K562 (cell line): Measurements from ENCODE around the gene CRYBA4. TPM values are rescaled to one million over a fixed set of nuclear protein-coding genes. Genes with fewer than 3 reads are reported as not detected.

Source experiments
- ATAC-seq: fragments of 200-7000 bp; cut with Tn5 transposase; 3 replicates; pipeline ENCODE4 v1.9.1; 2020; ENCODE audit warnings: moderate library complexity
- BruUV-seq: library from RNA; stranded (reverse); fragments of 400-500 nt; replicated peaks from 2 replicates; lab custom pipeline; 2021; lab: Mats Ljungman, UMichigan
- CTCF ChIA-PET: fragments of 300-600 bp; formaldehyde crosslinking; extraction: SDS; loops from one replicate; lab custom pipeline; 2021; ENCODE audit warnings: low intra/inter-chr PET ratio; lab: Yijun Ruan, JAX
- POLR2A ChIA-PET: fragments of 300-600, 350-650 bp; sonication (Branson Sonifier 250); formaldehyde crosslinking; extraction: SDS; loops from one replicate; lab custom pipeline; 2021; ENCODE audit warnings: antibody characterized with exemption, inconsistent platforms; lab: Yijun Ruan, JAX
- DNase-seq, 4 experiments: peaks; one replicate each; pipeline versions ENCODE4 v3.0.0 to v3.0.0-alpha.2; 2011 to 2018; ENCODE audit warnings: low spot score in 3 of 4, mixed read lengths in 3 of 4; ENCODE audit errors: extremely low read depth in 1 of 4
- FAIRE-seq: peaks from 2 replicates; lab custom pipeline; 2011; peaks lifted over from hg19 to GRCh38; lab: Jason Lieb, UNC
- H2AFZ ChIP-seq: 2 replicates; pipeline ENCODE4 v1.6.0; 2011; ENCODE audit warnings: low read depth, low read length, control low read depth, inconsistent platforms
- H3K27ac ChIP-seq: fragments of 200-600 bp; 3 replicates; pipeline ENCODE4 v1.8.0; 2011; ENCODE audit warnings: low read depth, mild to moderate bottlenecking, control low read depth, inconsistent platforms, low read length, moderate library complexity, mixed read lengths; ENCODE audit errors: extremely low read depth
- H3K27me3 ChIP-seq, 2 experiments: fragments of 300-600 bp in 1 of 2; 2 replicates in 1 of 2; 3 replicates in 1 of 2; pipeline versions ENCODE4 v1.6.0 to v1.8.0; 2011; ENCODE audit warnings: inconsistent platforms in 2 of 2, low read length in 2 of 2, mild to moderate bottlenecking in 1 of 2, mixed read lengths in 1 of 2, moderate library complexity in 1 of 2; ENCODE audit not compliant: control insufficient read depth in 2 of 2, insufficient read depth in 2 of 2
- H3K36me3 ChIP-seq: fragments of 300-600 bp; 3 replicates; pipeline ENCODE4 v1.8.0; 2011; ENCODE audit warnings: mild to moderate bottlenecking, low read length, inconsistent platforms; ENCODE audit not compliant: control insufficient read depth, insufficient read depth
- H3K4me1 ChIP-seq, 2 experiments: fragments of 200-600 bp in 1 of 2; replicated peaks in 1 of 2; 2 replicates in 1 of 2; 3 replicates in 1 of 2; pipeline versions ENCODE4 v1.5.1 to v1.8.0; 2011; ENCODE audit warnings: inconsistent platforms in 2 of 2, low read length in 2 of 2, mild to moderate bottlenecking in 1 of 2, mixed read lengths in 1 of 2, moderate library complexity in 1 of 2; ENCODE audit not compliant: control insufficient read depth in 2 of 2, insufficient read depth in 2 of 2
- H3K4me2 ChIP-seq: 2 replicates; pipeline ENCODE4 v1.6.1; 2011; ENCODE audit warnings: low read length, control low read depth, inconsistent platforms, mixed read lengths; ENCODE audit not compliant: insufficient read depth
- H3K4me3 ChIP-seq: fragments of 200-600 bp; sonication (generic), shearing (Covaris generic); 2 replicates; pipeline ENCODE4 v1.5.1; 2016; ENCODE audit warnings: control low read depth, inconsistent platforms
- H3K79me2 ChIP-seq: fragments of 200-600 bp; 3 replicates; pipeline ENCODE4 v1.8.0; 2011; ENCODE audit warnings: low read length, inconsistent platforms; ENCODE audit not compliant: control insufficient read depth, insufficient read depth
- H3K9ac ChIP-seq, 2 experiments: 2 replicates each; pipeline versions ENCODE4 v1.6.0 to v1.6.1; 2011; ENCODE audit warnings: low read depth in 2 of 2, low read length in 2 of 2, control low read depth in 1 of 2, inconsistent platforms in 1 of 2, mild to moderate bottlenecking in 1 of 2, mixed read lengths in 1 of 2; ENCODE audit not compliant: insufficient read depth in 1 of 2
- H3K9me1 ChIP-seq: one replicate; pipeline ENCODE4 v1.6.0; 2011; ENCODE audit warnings: inconsistent platforms, mild to moderate bottlenecking, low read length, moderate library complexity; ENCODE audit not compliant: control insufficient read depth, insufficient read depth
- H3K9me3 ChIP-seq: replicated peaks from 2 replicates; pipeline ENCODE4 v1.5.1; 2011; ENCODE audit warnings: low read depth, low read length, inconsistent platforms; ENCODE audit not compliant: control insufficient read depth, insufficient read depth
- H4K20me1 ChIP-seq: replicated peaks from 2 replicates; pipeline ENCODE4 v1.6.1; 2011; ENCODE audit warnings: low read length, inconsistent platforms, mixed read lengths; ENCODE audit not compliant: control insufficient read depth, insufficient read depth
- ARID1B ChIP-seq: fragments of 450-650 bp; IDR thresholded peaks from 2 replicates; pipeline ENCODE4 v1.6.1; 2016; ENCODE audit warnings: antibody characterized with exemption, mild to moderate bottlenecking, inconsistent platforms
- CBFA2T3 ChIP-seq: fragments of 450-650 bp; IDR thresholded peaks from 2 replicates; pipeline ENCODE4 v1.6.1; 2017
- CREM ChIP-seq: IDR thresholded peaks from 2 replicates; pipeline ENCODE4 v1.6.1; 2014; ENCODE audit warnings: antibody characterized with exemption, low read depth
- REST ChIP-seq, 2 experiments: fragments of 450-650 bp; formaldehyde crosslinking in 1 of 2; IDR thresholded peaks; 2 replicates each; pipeline versions ENCODE4 v1.4.0 to v1.6.1; 2014 to 2020; ENCODE audit warnings: mild to moderate bottlenecking in 2 of 2, borderline replicate concordance in 1 of 2, low read depth in 1 of 2
- TEAD4 ChIP-seq, 2 experiments: sonication (generic) in 1 of 2; formaldehyde crosslinking in 1 of 2; IDR thresholded peaks; 2 replicates each; pipeline versions ENCODE4 v1.6.1 to v1.8.0; 2012 to 2022; ENCODE audit warnings: borderline replicate concordance in 1 of 2, inconsistent platforms in 1 of 2, low read length in 1 of 2, mild to moderate bottlenecking in 1 of 2, missing genetic modification reagents in 1 of 2
- VEZF1 ChIP-seq: fragments of 200-800 bp; sonication (Bioruptor generic); IDR thresholded peaks from 2 replicates; pipeline ENCODE4 v1.6.1; 2017; ENCODE audit warnings: missing genetic modification characterization, missing compliant biosample characterization
- WGBS: fragments of 100-300 bp; shearing (Covaris generic); methylation state at CpG from one replicate; pipeline ENCODE4 v1.1.6; 2016; ENCODE audit warnings: low coverage, mixed read lengths; ENCODE audit not compliant: insufficient coverage; ENCODE audit errors: missing lambda C conversion rate; 5-methylcytosine and 5-hydroxymethylcytosine counted together
- in situ Hi-C: fragments of 300-500 bp; cut with MboI; formaldehyde crosslinking; loops from 4 replicates; pipeline ENCODE4 v1.15.0; 2018; ENCODE audit warnings: inconsistent platforms, mixed read lengths
- intact Hi-C: fragments of 100-400 bp; cut with micrococcal nuclease; formaldehyde crosslinking; loops from 2 replicates; pipeline ENCODE4 v1.14.2; 2022
- polyA plus RNA-seq, 8 experiments: library from polyadenylated mRNA; depleted of rRNA in 4 of 8; stranded (reverse) in 5 of 8; unstranded in 3 of 8; fragments of >200 nt; fragmentation: Nextera tagmentation in 2 of 8; fragmentation: Illumina TruSeq in 1 of 8; extraction: Ambion mirVana in 2 of 8; extraction: Trizol in 1 of 8; gene quantifications; 2 replicates each; pipeline versions ENCODE4 v1.2.1 to v1.2.3, GENCODE V29; 2011 to 2014; ENCODE audit warnings: inconsistent platforms in 1 of 8, missing spikeins in 1 of 8
- total RNA-seq, 7 experiments: library from RNA; depleted of rRNA in 6 of 7; stranded (reverse); fragments of >200 nt in 6 of 7; fragmentation: Illumina TruSeq in 2 of 7; extraction: Trizol in 2 of 7; gene quantifications; 2 replicates each; pipeline versions ENCODE4 v1.2.1 to v1.2.3, GENCODE V29; 2011 to 2021; ENCODE audit warnings: low replicate concordance in 1 of 7

Gene CRYBA4
- total and polyA plus RNA-seq, 9 of the 15 experiments (the other 6 are each of a cell fraction or from before 2014, with no cell fraction given), result 0.59 to 3.3 (median 1.6) TPM

- no peaks in the 10 kb centered on the region for H3K79me2 ChIP-seq
- no peaks in the 10 kb centered on the region for H3K9me3 ChIP-seq
- H4K20me1 ChIP-seq, result no peaks in the 10 kb centered on the region
- H3K9ac ChIP-seq, result peak overlapping the region in 1 of 2 experiments; percentile 7; a peak in 1 of 4 replicates
- POLR2A ChIA-PET, result interaction anchor here (0.6 to 0.9 kb wide), 2 partner anchors 20 to 1889 kb away, joined by 3 read pairs; no protein-coding TSS in a partner anchor
- H3K27ac ChIP-seq, result no peak overlapping the region
- no peaks in the 10 kb centered on the region for H3K9me1 ChIP-seq
- peaks cover 4 to 8% of the 10 kb centered on the region in 2 experiments; a peak in 3 of 5 replicates for H3K4me1 ChIP-seq
- CTCF ChIA-PET, result no interaction called here
- TF ChIP-seq VEZF1 (CRISPR knock-in tag) (no peak), CBFA2T3 (peak; percentile 24; the same call in 1 of the 2 replicates), CREM (peak; percentile 47; the same call in 1 of the 2 replicates), ARID1B (0 out of 2 replicates have a peak, but pooled peaks have one; percentile 28), TEAD4 (IDR thresholded peaks at IDR 0.05; ENCODE audit: low read length) (no peak), TEAD4 (CRISPR knock-in tag; IDR thresholded peaks at IDR 0.05; ENCODE audit: borderline replicate concordance) (no peak), REST (IDR thresholded peaks at IDR 0.05; ENCODE audit: borderline replicate concordance) (no peak), REST (CRISPR knock-in tag; IDR thresholded peaks at IDR 0.05; ENCODE audit: low read depth) (no peak)
- in situ Hi-C loops (no loop called here), intact Hi-C loops (no loop called here)
- H3K36me3 ChIP-seq, result no peaks in the 10 kb centered on the region
- H3K4me3 ChIP-seq, result no peak overlapping the region
- 6% methylated on average over 4 of the region's 4 CpGs for WGBS
- no peak overlapping the region for H3K4me2 ChIP-seq
- no peaks in the 10 kb centered on the region for H3K27me3 ChIP-seq
- peak in 2 of 4 experiments; percentile 27 to 29 for DNase-seq
- FAIRE-seq, result no peak
- no peak overlapping the region for H2AFZ ChIP-seq
- no TSS peak for BruUV-seq
- ATAC-seq, result no peak
These were observed 24.7 kb upstream of the CRYBA4 start for GRCh38 chr22:26597026-26597425.
